HL-60/S4 treated with retinoic acid at 250 ng/mL for 4 days and 3 days (cell line): Measurements from ENCODE around the gene BCL11B.

Experiments used
- in situ Hi-C: fragments of 300-500 bp; cut with MboI; formaldehyde crosslinking; loops from 2 replicates; pipeline ENCODE4 v1.7.0; 2022; ENCODE audit warnings: low sequenced_read_pairs

Gene BCL11B

DNA sequence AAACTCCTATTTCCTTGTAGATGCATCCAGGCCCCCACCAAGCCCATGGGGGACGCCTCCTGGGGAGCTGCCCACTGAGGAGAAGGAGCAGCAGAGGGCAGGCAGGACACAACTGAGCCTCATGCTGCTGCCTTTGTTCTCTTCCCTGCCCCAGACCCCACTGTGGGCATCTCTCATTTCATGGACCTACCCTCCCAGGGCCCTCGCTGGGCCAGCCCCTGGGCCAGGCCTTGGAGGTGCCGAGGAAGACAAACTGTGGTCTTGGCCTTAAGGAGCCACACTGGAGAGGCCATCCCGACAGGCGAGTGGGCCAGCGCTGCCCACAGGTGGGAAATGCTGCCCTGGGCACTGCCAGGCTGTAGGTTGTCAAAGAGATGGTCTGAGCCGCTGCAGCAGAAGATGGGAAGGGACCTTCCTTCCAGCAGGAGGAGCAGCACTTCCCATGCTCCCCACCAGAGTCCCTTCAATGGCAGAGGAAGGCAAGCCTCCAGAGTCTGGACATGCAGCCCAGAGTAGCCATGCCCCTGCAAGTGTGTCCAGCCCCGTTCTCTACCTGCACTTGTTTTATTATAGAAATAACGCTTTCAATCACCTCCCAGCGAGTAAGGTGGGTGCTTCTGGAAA is 147.4 kb downstream of the BCL11B start:
- in situ Hi-C loops: no loop called here

DNA sequence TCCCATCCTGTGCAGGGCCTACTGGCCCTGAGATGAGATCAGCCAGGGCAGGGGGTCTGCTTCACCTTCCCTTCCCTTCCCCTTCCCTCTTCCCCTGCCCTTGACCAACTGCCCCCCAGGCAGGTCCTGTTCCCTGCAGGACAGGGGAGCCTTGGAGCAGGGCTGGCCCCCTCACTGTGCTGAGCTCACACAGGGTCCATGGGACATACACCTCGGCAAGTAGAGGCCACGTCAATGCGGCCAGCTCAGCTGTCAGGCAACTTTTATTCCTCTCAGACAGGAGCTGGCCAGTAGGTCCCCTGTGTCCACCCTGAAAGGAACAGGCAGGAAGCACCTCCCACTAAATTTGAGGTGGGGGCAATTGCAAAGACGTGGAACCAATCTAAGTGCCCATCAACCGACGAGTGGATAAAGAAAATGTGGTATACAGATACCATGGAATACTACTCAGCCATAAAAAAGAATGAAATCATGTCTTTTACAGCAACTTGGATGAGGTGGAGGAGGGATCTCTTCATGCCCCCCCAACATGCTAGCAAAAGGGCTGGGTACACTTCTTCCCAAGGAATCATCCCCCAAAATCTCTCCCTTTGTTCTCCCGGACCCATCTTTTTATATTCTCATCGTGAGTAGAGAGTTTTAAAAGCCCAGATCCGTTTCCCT is 148.7 kb downstream of the BCL11B start:
- in situ Hi-C loops: no loop called here

DNA sequence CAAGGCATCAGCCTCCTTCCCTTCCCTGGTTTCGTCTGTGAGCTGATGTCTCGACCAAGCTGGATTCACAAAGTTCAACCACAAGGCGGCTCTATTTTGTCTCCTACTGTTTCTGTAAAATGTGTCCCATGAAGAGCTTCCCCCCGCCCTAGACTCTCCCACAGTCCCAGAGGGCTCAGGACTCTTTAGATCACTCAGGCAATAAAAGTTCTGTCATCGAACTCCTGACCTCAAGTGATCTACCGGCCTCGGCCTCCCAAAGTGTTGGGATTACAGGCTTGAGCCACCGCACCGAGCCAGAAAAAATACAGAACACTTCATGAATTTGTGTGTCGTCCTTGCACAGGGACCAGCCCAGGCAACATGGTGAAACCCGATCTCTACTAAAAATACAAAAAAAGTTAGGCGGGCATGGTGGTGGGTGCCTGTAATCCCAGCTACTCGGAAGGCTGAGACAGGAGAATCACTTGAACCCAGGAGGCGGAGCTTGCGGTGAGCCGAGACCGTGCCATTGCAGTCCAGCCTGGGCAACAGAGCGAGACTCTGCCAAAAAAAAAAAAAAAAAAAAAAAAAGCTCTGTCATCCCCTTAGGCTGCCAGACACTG is 149.4 kb downstream of the BCL11B start:
- in situ Hi-C loops: no loop called here

DNA sequence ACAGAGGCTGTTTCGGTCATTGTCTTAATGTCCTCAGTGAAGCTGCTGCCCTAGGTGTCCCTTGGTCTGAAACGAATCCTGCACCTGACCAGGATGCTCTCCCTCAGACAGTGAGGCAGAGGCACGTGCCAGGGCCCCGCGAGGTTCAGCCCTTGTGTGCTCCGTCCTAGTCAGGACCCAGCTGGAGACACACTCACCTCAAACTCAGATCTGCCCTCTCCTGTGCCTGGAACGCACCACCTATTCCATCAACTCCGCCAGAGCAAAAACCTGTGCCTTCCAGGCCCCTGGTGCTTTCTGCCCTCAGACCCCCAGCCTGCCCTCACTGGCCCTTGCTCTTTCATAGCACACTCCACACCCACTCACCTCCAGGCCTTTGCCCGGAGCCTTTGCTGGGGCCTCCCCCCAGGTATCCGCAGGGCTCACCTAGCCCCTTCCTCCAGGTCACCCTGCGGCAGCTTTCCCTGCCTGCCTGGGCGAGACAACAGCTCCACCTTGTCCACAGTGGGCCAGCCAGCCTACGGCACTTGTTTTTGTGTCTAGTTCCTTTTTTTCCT is 150.6 kb downstream of the BCL11B start:
- in situ Hi-C loops: no loop called here

DNA sequence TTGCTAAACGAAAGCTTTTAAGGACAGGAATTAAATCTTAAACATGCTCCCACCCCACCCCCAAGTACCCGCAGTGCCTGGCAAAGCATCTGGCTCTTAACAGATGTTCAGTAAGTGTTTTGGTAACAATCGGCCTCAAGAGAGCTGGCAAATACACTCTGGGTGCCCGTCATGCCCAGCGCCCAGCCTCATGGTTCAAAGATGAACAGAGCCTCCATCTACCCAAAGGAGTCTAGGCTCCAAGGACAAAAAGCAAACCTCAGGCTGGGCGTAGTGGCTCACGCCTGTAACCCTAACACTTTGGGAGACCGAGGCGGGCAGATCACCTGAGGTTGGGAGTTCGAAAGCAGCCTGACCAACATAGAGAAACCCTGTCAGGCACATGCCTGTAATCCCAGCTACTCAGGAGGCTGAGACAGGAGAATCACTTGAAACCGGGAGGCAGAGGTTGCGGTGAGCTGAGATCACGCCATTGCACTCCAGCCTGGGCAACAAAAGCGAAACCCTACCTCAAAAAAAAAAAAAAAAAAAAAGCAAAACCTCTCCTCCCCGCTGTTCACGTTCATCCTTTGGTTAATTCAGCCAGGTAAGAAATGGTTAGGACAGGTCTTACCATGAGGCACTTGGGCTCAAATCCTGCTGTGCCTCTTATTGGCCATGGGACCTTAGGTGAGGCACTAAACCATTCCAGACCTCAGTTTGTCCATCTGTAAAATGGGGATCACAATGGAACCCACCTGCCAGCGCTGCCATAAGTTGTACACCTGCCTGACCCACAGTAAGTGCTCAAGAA is 151.3 kb downstream of the BCL11B start:
- in situ Hi-C loops: no loop called here

DNA sequence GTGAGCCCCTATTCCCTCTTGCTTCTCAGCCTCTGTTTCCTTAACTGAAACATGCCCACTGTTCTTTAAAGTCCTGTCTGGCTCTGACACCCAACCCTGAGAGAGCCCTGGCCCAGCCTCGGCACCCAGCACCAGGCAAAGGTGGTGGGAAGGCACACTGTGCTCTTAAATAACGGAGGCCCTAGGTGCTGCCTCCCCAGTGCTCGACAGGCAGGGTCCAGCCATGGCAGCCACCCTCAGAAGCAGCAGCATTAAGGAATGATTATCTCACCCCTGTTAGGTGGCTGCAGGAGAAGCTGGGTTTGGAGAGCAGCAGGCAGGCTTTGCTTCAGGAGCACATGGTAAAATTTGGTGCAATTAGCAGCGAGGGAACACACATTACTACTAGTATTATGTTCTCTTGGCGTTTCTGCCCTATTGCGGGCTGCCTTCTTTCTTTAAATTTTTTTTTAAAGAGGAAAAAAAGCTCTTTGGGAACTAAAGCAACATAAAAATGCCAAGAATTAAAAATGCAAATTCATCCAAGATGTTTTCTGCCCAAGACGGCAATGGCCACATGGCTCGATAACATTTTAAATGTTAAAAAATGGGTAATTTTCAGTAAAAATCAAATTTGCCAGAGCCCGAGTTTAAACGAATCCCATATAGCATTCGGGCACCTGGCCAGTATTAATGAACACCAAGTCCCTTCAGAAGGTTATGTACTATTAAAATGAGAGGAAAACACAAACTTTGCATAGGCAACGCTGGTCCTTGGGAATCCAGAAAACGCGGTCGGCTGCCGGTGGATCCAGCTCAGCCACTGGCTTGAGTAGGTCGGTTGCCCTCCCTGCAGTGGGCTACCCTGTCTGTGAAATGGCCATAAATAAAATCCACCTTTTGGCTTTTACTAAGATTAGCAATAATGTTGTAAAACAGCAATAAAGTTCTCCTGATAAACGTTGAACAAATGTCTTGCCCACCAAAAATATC is 152.2 kb downstream of the BCL11B start:
- in situ Hi-C loops: no loop called here
